ENCODE results near the gene MRGPRX2.
A peak's percentile ranks its signal among the peaks of the same experiment; 100 is the strongest.

The MRGPRX2 gene

DNA sequence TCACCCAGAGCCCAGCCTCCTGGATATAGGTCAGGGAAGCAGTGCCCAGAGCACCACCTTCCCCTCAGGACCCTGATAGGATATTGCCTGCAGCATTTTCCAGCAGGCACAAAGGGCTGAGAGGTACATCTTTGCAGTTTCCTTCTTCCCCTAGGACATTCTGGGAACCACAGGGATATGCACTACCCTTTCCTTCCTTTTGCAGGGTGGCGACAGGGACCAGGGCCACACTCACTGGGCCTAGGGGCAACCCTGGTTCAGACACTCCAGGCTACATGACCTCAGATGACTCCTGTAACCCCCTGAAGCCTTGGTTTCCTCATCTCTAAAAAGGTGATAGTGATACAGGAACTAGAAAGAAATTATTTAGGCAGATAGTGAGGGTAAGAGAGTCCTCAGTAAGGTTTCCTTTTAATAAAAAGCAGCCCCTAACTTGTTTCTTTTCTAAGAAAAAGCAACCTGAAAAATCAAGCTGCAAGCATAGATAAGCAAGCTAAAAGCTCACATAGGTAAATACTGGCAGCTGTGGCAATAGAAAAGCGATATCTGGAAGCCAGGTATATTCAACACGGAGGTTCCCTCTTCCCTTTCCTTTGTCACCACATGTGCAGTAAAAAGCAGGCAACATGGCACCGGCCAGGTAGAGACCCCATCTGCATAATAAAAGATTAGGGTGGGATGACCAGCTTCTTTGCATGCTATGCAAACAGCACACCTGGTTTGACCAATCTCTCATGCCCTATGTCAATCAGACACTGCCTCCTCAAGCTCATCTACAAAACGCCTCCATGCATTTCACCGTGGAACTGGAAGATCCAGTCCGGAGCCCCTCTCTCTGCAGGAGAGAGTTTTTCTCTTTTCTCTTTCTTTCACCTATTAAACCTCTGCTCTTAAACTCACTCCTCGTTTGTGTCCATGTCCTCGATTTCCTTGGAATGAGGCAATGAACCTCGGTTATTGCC, 13.2 kb upstream of the MRGPRX2 start:
- peak; percentile 3 for DNase-seq

GRCh38 chr11:19072464-19072863, 11.9 kb upstream of the MRGPRX2 start:
- no peak for DNase-seq

DNA sequence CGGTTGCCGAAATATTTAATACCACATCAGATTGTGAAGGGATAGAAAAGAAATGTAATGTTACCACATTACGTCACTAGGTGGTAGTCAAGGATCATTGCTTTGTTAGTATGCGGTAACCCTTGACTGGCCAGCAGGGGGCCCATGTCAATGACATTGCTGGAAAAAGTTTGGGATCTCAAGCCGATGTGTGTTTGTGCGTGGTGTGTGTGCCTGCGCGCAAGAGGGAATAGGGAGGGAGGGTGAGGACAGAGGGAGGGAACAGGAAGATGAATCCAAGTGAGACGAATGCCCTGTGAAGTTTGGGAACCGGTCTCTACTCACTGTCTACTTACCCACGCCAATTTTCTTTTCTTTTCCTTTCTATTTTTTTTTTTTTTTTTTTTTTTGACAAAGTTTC, 10.7 kb upstream of the MRGPRX2 start:
- DNase-seq: peak; percentile 95

DNA sequence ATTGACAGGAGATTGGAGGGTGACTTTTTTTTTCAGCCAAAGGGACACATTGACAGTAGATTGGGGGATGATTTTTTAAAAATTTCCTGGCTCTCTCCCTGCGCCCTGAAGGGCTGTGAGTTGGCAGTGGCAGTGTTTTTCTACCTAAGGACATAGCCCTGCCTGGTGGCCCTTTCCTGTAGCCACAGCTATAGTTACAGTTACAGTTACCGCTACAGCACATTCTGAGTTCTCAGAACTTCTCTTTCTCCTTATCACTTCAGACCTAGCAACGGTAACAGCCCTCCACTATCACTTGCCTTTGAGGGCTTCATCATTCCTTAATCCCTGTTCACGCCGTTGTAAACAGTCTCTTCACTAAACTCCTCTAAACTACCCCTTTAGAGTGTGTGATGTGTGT, 684 bp downstream of the MRGPRX2 start:
- DNase-seq: peak; percentile 14

DNA sequence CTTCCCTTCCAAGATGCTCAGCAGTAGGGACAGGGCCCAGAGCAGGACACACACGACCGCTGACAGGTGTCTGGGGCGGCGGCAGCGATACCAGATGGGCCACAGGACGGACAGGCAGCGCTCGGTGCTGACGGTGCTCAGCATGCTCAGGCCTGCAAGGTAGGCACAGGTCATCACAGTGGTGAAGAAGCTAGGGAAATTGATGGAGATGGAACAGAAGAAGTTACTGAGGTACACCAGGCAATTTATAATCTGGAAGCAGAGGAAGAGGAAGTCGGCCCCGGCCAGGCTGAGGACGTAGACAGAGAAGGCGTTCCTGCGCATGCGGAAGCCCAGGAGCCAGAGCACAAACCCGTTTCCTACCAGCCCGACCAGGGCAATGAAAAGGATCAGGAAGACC, 4.6 kb downstream of the MRGPRX2 start:
- DNase-seq: no peak

- no peak for DNase-seq
Measured at GRCh38 chr11:19055016-19055415, 5.5 kb downstream of the MRGPRX2 start.

DNA sequence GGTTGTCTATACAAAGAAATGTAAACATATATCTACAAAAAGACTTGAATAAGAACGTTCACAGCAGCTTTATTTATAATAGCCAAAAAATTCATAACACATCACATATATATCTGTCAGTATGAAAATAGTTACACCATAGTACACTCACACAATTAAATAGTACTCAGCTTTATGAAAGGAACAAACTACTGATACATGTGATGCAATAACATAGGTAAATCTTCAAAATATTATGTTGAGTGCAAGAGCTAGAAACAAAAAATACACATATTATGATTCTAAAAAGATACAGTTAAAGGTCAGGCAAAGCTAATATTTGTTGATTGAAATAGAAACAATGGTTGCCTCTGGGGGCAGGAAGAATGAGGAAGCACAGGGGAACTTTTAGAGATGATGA, 6.6 kb downstream of the MRGPRX2 start:
- no peak for DNase-seq

DNA sequence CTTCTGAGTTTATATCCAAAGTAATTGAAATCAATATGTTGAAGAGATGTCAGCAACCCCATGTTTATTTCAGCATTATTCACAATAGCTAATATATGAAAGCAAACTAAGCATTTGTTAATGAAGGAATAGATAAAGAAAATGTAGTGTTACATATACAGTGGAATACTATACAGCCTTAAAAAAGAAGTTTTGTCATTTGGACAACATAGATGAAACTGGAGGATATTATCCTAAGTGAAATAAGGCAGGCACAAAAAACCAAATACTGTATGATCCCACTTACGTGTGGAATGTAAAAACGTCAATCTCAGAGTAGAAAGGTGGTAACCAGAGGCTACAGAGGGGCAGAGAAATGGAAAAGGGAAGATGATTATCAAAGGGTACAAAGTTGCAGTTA, 10.2 kb downstream of the MRGPRX2 start:
- DNase-seq: no peak

DNA sequence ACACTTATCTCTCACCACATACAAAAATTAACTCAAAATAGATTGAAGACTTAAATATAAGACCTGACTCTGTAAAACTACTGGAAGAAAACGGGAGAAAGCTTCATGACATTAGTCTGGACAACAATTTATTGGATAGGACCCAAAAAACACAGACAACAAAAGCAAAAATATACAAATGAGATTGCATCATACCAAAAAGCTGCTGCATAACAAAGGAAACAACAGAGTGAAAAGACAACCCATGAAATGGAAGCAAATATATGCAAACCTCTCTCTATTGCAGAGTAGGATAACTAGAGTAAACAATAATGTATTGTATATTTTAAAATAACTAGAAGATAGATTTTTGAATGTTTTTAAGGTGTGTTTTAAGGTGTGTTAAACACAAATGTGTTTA, 11.2 kb downstream of the MRGPRX2 start:
- DNase-seq: no peak

GRCh38 chr11:19040051-19040450, 20.5 kb downstream of the MRGPRX2 start:
- DNase-seq: no peak

GRCh38 chr11:19039409-19039808, 21.1 kb downstream of the MRGPRX2 start:
- no peak for DNase-seq

- no peak for DNase-seq
Measured at GRCh38 chr11:19032990-19033389, 27.5 kb downstream of the MRGPRX2 start.

- no peak for DNase-seq
Measured at GRCh38 chr11:19027829-19028595, 32.5 kb downstream of the MRGPRX2 start.

GRCh38 chr11:19026862-19027261, 33.7 kb downstream of the MRGPRX2 start:
- no peak for DNase-seq

GRCh38 chr11:19025481-19026406, 34.8 kb downstream of the MRGPRX2 start:
- peak; percentile 5 for DNase-seq

DNA sequence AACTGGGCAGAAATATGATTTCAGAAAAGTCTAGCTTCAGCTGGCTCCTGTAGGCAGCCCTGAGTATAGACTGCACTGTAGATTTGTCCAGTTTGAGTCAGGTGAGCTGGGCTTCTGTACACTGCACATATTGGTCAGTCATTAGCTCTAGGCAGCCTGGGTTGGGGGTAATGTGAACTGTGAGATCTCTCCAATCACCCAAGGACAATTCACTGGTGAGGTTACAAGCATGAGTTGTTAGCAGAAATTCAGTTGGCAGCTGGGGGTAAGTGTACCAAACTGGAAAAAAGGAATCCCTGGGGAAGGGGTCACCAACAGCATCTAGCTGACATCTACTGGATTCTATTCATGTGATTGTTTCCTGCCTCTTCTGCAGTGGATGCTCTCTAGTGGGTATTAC, 39.7 kb downstream of the MRGPRX2 start:
- no peak for DNase-seq

DNA sequence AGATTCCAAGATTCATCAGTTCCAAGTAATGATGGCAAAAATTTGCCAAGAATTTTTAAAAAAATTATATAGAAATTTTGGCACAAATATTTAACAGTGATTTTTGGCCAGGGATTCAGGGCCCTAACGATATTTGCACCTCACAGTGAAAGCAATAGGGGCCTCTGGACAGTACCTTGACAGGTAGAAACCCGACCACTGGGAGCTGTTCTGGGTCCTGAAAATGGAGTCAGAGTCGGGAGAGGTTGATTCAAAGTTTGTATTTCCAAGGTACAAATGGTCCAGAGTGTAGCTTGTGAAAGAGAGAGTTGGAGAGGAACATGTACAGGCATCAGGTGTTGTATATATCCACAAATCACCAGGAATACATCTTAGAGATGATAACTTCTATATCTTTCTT, 41.6 kb downstream of the MRGPRX2 start:
- peak; percentile 2 for DNase-seq

GRCh38 chr11:19013181-19013857, 47.2 kb downstream of the MRGPRX2 start:
- peak; percentile 7 for DNase-seq

GRCh38 chr11:19012636-19013035, 47.9 kb downstream of the MRGPRX2 start:
- DNase-seq: no peak

All from hematopoietic multipotent progenitor cell treated with erythropoietin and hydrocortisone succinate and interleukin-3 and kit ligand, for 6 days (in vitro differentiated cells).